H1 (cell line): ENCODE measurements around the gene DUOXA1. TPM values are rescaled to one million over a fixed set of nuclear protein-coding genes. Genes with fewer than 3 reads are reported as not detected.

ENCODE experiments used
- CHD2 ChIP-seq: IDR thresholded peaks from 2 replicates; pipeline ENCODE4 v1.6.1; 2012; ENCODE audit warnings: low read length, improper control_type of control experiment
- FOSL1 ChIP-seq: IDR thresholded peaks from 2 replicates; pipeline ENCODE4 v1.6.1; 2011; ENCODE audit warnings: mild to moderate bottlenecking, low read depth, low read length, moderate library complexity; ENCODE audit not compliant: insufficient read depth
- KDM5A ChIP-seq: fragments of 200-600 bp; IDR thresholded peaks from 2 replicates; pipeline ENCODE4 v1.7.1; 2012; ENCODE audit warnings: mild to moderate bottlenecking, low read length, inconsistent platforms, mixed read lengths
- NANOG ChIP-seq: IDR thresholded peaks from 2 replicates; pipeline ENCODE4 v1.6.1; 2011; ENCODE audit warnings: low read length, low read depth, mild to moderate bottlenecking, inconsistent platforms; ENCODE audit not compliant: insufficient read depth, poor library complexity, severe bottlenecking
- SIN3A ChIP-seq, 2 experiments: IDR thresholded peaks in 1 of 2; conservative IDR thresholded peaks in 1 of 2; 2 replicates each; pipeline ENCODE4 v1.6.1; 2011 to 2012; ENCODE audit warnings: low read length in 2 of 2, improper control_type of control experiment in 1 of 2, low read depth in 1 of 2, mild to moderate bottlenecking in 1 of 2
- polyA plus RNA-seq, 7 experiments: library from polyadenylated mRNA; depleted of rRNA in 3 of 7; stranded (reverse) in 5 of 7; unstranded in 2 of 7; fragments of >200 nt in 5 of 7; fragments of 200-250 nt in 2 of 7; gene quantifications; 1 replicate in 5 of 7; 2 replicates in 1 of 7; 4 replicates in 1 of 7; pipeline versions ENCODE4 v1.2.1 to v1.2.3, GENCODE V29; 2011 to 2013; ENCODE audit warnings: missing spikeins in 2 of 7, mixed read lengths in 2 of 7
- total RNA-seq: library from RNA; stranded (reverse); fragmentation: NEBNext Ultra II Directional; extraction: Animal tissue kit (Norgen Biotek cat#: 25700); gene quantifications from 2 replicates; pipeline ENCODE4 v1.2.1, GENCODE V29; 2021
- TF ChIP-seq, protein P1 (sequence below): IDR thresholded peaks from 2 replicates; pipeline ENCODE4 v1.6.1; 2012; ENCODE audit warnings: low read length, inconsistent platforms

Gene DUOXA1
- total and polyA plus RNA-seq, 2 of the 8 experiments (the other 6 are each of a cell fraction or from before 2014, with no cell fraction given) = 0.18 TPM; not detected in 1

DNA sequence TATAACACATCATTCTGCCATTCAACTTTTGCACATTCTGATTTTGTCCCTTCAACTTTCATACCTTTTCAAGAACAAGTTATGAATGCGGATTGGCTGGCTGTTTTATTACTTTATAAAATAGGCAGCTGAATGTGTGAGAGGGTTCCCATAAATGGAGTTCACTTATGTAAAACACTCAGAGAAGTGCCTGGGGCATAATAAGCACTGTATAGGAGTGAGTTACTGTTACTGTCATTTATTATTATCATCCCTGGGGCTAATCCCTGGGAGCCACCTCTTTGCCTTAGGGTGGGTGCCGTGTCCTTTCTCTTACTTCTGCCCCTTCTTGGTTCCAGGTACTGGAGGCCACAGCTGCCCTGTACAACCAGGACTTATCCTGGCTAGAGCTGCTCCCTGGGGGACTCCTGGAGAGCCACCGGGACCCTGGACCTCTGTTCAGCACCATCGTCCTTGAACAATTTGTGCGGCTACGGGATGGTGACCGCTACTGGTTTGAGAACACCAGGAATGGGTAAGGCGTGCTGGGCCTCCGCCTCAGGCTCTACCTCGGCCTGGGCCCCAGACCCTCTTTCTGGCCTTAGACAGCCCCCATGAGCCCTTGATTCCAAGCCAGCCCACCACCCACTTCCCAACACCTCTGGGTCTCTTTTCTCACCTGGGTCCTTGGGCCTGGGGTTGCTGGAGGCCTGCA, 11.0 kb upstream of the DUOXA1 start (continued):
- TF ChIP-seq, protein P1, sequence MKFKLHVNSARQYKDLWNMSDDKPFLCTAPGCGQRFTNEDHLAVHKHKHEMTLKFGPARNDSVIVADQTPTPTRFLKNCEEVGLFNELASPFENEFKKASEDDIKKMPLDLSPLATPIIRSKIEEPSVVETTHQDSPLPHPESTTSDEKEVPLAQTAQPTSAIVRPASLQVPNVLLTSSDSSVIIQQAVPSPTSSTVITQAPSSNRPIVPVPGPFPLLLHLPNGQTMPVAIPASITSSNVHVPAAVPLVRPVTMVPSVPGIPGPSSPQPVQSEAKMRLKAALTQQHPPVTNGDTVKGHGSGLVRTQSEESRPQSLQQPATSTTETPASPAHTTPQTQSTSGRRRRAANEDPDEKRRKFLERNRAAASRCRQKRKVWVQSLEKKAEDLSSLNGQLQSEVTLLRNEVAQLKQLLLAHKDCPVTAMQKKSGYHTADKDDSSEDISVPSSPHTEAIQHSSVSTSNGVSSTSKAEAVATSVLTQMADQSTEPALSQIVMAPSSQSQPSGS = no peak
- TF ChIP-seq NANOG (no peak), FOSL1 (no peak), CHD2 (no peak), SIN3A (conservative IDR thresholded peaks at IDR 0.05 in 1 of 2, IDR thresholded peaks at IDR 0.05 in 1 of 2; ENCODE audit: low read depth in 1 of 2, low read length in 2 of 2) (no peak), KDM5A (no peak)
